AG09319 (cell line): ENCODE data around the gene MGAT3.

ENCODE experiments used
- DNase-seq: peaks from one replicate; pipeline ENCODE4 v3.0.0-alpha.2; 2010; ENCODE audit warnings: low read depth; ENCODE audit errors: extremely low read depth
- TF ChIP-seq, protein P1 (sequence below): IDR thresholded peaks from 2 replicates; pipeline ENCODE4 v1.5.1; 2011; ENCODE audit warnings: low read depth, mild to moderate bottlenecking, inconsistent platforms, low read length, moderate library complexity

Gene MGAT3

DNA sequence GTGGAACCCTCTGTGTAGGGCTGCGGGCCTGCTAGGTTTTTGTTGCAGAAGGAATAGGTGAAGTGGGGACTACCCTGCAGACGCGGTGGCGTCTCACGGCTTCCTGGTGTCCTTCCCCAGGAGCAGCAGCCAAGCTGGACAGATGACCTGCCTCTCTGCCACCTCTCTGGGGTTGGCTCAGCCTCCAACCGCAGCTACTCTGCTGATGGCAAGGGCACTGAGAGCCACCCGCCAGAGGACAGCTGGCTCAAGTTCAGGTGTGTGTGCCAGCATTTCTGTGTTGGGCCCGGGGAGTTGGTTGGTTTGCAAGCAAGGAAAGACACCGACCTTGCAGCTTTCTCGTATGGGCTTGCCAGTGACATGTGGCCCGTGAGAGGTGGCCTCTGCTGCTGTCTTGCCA is 41.9 kb upstream of the MGAT3 start:
- TF ChIP-seq, protein P1, sequence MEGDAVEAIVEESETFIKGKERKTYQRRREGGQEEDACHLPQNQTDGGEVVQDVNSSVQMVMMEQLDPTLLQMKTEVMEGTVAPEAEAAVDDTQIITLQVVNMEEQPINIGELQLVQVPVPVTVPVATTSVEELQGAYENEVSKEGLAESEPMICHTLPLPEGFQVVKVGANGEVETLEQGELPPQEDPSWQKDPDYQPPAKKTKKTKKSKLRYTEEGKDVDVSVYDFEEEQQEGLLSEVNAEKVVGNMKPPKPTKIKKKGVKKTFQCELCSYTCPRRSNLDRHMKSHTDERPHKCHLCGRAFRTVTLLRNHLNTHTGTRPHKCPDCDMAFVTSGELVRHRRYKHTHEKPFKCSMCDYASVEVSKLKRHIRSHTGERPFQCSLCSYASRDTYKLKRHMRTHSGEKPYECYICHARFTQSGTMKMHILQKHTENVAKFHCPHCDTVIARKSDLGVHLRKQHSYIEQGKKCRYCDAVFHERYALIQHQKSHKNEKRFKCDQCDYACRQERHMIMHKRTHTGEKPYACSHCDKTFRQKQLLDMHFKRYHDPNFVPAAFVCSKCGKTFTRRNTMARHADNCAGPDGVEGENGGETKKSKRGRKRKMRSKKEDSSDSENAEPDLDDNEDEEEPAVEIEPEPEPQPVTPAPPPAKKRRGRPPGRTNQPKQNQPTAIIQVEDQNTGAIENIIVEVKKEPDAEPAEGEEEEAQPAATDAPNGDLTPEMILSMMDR = no peak
- DNase-seq = no peak

DNA sequence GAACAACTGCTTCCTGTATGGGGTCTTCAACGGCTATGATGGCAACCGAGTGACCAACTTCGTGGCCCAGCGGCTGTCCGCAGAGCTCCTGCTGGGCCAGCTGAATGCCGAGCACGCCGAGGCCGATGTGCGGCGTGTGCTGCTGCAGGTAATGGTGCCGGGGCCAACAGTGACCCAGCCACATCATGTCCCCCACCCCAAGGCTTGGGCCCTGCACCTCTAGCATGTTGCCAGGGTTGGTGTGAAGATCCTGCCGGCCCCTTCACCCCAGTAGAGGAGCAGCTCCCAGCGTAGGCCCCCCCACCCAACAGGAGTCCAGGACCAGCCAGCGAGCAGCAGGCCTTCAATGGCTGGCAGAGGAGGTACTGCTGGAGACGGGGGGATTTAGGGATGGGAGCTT is 41.3 kb upstream of the MGAT3 start:
- DNase-seq = no peak
- TF ChIP-seq, protein P1 = no peak

DNA sequence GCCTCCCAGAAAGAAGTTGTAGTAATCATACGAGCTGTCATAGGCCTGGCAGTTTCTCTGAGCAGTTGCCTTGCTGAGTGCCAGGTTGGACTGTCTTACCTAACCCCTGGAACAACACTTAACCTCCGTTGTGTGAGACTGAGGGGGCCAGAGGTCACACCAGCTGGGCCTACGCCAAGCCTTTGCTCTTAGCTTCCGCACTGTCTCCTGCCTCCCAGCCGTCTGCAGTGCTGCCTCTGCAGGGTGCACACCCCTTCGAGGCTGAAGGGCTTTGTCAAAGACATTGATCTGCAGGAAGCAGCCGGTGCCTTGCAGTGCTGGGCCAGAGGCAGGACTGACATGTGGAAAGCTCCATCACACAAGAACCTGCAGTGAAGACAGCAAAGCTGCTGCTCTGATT is 40.5 kb upstream of the MGAT3 start:
- TF ChIP-seq, protein P1 = no peak
- DNase-seq = no peak

DNA sequence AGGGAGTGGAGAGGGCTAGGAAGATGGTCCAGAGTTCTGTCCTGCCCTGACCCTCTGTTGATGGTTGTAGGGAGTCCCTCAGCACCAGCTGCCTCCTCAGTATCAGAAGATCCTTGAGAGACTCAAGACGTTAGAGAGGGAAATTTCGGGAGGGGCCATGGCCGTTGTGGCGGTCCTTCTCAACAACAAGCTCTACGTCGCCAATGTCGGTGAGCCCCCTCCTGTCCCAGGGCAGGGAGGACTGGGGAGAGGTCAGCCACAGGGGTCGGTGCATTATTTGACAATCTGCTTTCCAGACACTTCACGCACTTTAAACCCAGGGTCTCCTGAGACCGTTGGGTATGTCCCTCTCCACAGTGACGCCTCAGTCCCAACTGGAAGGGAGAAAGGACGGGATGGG is 39.2 kb upstream of the MGAT3 start:
- TF ChIP-seq, protein P1 = no peak
- DNase-seq = no peak

DNA sequence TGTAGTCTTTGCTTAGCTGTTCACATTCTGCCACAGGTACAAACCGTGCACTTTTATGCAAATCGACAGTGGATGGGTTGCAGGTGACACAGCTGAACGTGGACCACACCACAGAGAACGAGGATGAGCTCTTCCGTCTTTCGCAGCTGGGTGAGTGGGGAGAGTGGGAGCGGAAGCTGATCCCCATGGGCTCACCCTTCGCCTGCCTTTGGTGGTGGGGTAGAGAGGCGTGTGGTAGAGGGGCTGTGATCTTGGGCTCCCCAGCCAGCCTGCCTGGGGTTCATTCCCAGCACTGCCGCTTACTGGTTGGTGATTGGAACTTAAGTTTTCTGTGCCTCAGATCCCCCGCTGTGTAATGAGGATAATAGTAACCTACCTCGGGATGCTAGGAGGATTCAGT is 38.1 kb upstream of the MGAT3 start:
- DNase-seq = no peak
- TF ChIP-seq, protein P1 = no peak

DNA sequence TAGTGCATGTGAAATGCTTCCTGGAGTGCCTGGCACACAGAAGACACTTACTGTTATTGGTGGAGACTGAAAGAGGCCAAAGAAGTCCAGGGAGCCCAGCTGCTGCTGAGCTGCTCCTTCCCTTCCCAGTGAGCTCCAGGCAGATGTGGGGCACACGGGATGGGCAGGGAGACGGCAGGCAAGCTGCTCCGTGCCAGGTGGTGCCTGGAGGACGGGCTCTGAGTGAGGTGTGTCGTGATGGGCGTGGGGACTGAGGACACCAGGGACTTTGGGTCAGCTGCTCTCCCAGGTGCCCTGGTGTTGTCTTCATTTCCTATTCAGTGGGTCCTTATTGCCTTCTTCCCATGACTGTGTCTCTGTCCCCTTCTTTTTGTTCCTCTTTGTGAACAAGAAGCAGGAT is 37.7 kb upstream of the MGAT3 start:
- no peak for DNase-seq
- TF ChIP-seq, protein P1 = no peak

DNA sequence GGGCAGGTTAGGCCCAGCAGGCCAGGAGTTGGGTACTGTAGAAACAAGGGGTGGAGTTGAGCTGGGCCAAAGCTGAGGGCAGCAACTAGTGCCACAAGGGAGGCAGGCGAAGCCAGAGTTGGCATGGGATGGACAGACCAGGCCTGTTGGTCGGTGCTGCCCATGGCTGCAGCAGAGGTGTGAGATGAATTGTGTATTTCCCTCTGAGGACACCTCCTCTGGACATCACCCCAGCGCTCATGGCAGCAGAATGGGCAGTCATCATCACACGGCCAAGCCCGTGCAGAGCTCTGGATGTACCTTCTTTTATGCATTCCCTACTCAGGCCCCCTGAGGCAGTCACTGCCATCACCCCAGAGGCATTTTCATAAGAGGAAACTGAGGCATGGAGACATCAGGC is 36.9 kb upstream of the MGAT3 start:
- DNase-seq = no peak
- TF ChIP-seq, protein P1 = no peak

DNA sequence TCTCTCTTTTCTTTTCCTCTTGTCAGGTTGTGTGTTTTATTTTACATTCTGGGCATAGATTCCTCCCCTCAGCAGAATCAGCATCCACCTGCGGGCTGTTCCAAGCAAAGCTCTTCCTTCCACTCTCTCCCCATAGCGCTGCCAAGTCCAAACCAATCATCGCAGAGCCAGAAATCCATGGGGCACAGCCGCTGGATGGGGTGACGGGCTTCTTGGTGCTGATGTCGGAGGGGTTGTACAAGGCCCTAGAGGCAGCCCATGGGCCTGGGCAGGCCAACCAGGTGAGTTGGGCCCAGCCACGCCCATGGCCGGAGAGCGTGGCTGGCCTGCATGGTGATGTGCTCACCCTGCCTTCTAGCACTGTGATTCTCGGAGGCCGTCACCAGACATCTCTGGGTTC is 35.1 kb upstream of the MGAT3 start:
- TF ChIP-seq, protein P1 = no peak
- DNase-seq = no peak
